IgD-negative memory B cell (primary cell): ENCODE measurements around the gene PHACTR3. TPM values are rescaled to one million over a fixed set of nuclear protein-coding genes. Genes with fewer than 3 reads are reported as not detected.
A peak's percentile ranks its signal among the peaks of the same experiment; 100 is the strongest.

Experiments used
- H3K27ac Mint-ChIP-seq, 3 donors: one replicate each; pipeline ENCODE4 v1.8.0; 2020 to 2022; ENCODE audit warnings: mild to moderate bottlenecking in 3 of 3, mixed read lengths in 3 of 3, moderate library complexity in 1 of 3
- H3K27me3 Mint-ChIP-seq: one replicate; pipeline ENCODE4 v1.8.0; 2021; ENCODE audit warnings: mixed read lengths
- H3K36me3 Mint-ChIP-seq: one replicate; pipeline ENCODE4 v1.8.0; 2020; ENCODE audit warnings: mild to moderate bottlenecking, mixed read lengths
- H3K4me1 Mint-ChIP-seq, 3 donors: one replicate each; pipeline ENCODE4 v1.8.0; 2020 to 2022; ENCODE audit warnings: mixed read lengths in 3 of 3, mild to moderate bottlenecking in 1 of 3
- H3K4me3 Mint-ChIP-seq, 4 donors: one replicate each; pipeline ENCODE4 v1.8.0; 2020 to 2022; ENCODE audit warnings: mild to moderate bottlenecking in 4 of 4, mixed read lengths in 4 of 4, moderate library complexity in 3 of 4
- H3K9me3 Mint-ChIP-seq, 3 donors: one replicate each; pipeline ENCODE4 v1.8.0; 2020 to 2021; ENCODE audit warnings: mixed read lengths in 3 of 3, mild to moderate bottlenecking in 1 of 3
- polyA plus RNA-seq: library from polyadenylated mRNA; unstranded; fragments of 300-500 nt; fragmentation: Illumina TruSeq; gene quantifications from one replicate; pipeline ENCODE4 v1.2.3, GENCODE V29; 2021

PHACTR3 gene
- polyA plus RNA-seq, 1 donor from 2014 or later: not detected

DNA sequence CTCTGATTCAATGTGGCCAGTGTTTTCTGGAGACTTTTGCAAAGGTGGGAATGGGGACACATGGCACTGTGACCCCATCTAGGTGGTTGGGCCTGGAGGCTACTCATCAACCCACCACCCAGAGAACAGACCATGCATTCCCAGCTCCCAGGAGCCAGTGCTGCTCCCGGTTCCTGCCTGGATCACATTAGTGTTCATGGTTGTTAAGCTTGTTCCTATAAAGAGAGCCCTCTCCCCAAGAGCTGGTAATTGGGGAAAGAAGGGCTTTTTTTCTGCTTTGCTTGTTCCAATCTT, 102.0 kb downstream of the PHACTR3 start:
- Mint-ChIP-seq H3K9me3 (no peaks in the 10 kb centered on the region), H3K36me3 (no peaks in the 10 kb centered on the region), H3K27me3 (peaks cover 4% of the 10 kb centered on the region), H3K4me1 (no peaks in the 10 kb centered on the region), H3K27ac (no peak overlapping the region), H3K4me3 (no peak overlapping the region)

DNA sequence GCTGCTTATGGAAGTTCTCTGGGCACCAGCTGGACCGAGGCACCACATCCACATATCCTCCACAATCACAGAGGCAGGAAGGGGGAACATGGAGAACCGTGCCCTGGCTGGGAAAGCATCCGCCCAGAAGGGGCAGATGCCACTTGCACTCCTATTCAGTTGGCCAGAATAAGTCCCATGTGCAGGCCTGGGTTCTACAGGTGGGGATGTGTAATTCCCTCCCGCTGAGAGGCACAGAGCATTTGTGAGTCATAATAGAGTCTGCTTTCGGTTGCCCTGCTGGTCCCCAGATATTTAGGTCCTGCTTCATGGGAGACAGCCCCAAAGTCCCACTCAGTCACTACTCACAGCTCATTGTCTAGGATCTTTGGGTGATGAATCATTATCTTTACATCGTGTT, 104.0 kb downstream of the PHACTR3 start:
- Mint-ChIP-seq H3K27me3 (no peaks in the 10 kb centered on the region), H3K36me3 (no peaks in the 10 kb centered on the region), H3K4me3 (no peak overlapping the region), H3K9me3 (peaks cover 2 to 7% (median 3%) of the 10 kb centered on the region in 3 donors), H3K4me1 (no peaks in the 10 kb centered on the region), H3K27ac (no peak overlapping the region)

DNA sequence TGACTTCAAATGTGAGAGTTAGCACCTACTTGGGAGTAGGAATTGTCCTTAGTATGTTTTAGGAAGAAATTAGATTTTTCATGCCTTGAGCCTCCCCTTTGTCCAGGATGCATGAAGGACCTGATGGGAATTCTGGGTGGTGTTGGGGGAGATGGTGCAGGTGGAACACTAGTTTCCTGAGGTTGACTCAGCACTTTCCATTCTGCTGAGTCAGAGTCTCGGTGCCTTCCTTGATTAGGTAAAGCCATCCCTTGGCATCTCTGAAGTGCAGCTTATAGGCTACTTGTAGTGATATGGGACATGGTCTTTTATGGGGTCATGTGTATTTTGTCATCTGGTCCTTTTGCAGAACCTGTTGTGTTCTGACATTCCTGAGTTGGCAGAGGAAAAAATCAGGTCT, 105.3 kb downstream of the PHACTR3 start:
- Mint-ChIP-seq H3K27ac (no peak overlapping the region), H3K27me3 (no peaks in the 10 kb centered on the region), H3K9me3 (peaks cover 5 to 12% (median 6%) of the 10 kb centered on the region in 3 donors), H3K4me3 (no peak overlapping the region), H3K4me1 (no peaks in the 10 kb centered on the region), H3K36me3 (no peaks in the 10 kb centered on the region)

DNA sequence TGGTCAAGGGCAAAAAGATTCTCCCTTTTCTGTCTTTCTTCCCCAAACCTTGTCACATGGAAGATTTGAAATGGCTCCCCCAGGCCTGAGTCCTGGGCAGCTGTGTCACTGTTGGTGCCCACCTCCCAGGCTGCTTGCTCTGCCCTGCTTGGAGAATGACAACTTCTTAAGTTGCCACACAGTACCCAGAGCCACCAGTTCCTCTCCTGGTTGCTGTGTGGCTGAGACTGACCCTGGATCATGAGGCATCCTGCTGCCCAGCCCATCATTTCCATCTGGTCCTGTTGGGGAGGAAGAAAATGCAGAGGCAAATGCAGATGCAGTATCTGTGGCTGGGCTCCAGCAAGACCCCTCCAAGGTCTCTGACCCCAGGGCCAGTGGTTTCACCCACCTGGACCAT, 113.7 kb downstream of the PHACTR3 start:
- Mint-ChIP-seq H3K27me3 (peaks cover 13% of the 10 kb centered on the region), H3K4me3 (no peak overlapping the region), H3K27ac (no peak overlapping the region), H3K36me3 (no peaks in the 10 kb centered on the region), H3K9me3 (peaks cover 3 to 13% (median 5%) of the 10 kb centered on the region in 3 donors), H3K4me1 (peaks cover 0 to 1% (median 0%) of the 10 kb centered on the region in 3 donors)

DNA sequence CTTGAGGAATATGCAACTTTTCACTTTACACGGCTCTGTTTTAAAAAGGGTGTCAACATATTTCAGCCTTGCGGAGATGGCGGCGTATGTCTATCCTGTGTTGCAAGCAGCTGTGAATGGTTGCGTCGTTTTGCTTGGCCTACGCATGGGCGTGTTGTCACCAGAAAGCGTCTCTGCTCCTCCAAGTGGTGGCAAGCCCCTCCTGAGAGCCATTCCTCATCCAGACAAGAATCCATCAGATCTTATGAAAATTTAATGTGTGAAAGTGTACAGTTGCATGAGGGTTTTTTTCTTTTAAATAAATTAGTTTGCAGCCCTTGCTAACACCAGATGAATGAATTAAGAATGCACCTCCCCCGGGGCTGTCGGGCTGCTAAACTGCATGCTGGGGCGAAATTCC, 114.4 kb downstream of the PHACTR3 start:
- Mint-ChIP-seq H3K9me3 (peaks cover 3 to 6% (median 3%) of the 10 kb centered on the region in 3 donors), H3K27me3 (peaks cover 13% of the 10 kb centered on the region), H3K4me1 (peaks cover 0 to 5% (median 1%) of the 10 kb centered on the region in 3 donors), H3K27ac (no peak overlapping the region), H3K4me3 (no peak overlapping the region), H3K36me3 (no peaks in the 10 kb centered on the region)

DNA sequence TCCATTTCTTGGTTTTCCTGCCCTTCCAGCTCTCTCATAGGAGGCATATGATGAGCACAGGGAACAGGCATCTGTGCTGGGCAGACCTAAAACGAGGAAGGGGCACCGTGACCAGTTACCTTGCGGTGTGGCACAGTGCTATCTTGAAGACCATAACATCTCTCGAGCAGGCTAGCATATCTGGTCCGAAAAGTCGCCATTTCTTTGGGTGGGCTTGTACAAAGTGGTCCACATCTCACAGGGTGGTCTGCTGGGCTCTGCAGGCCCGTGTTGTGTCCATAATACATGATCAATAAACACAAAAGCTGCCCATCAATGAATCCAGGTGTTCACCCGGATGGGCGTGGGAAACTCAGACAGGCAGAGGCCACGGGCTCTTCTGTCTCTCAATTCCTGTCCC, 115.7 kb downstream of the PHACTR3 start:
- H3K9me3 Mint-ChIP-seq: peaks cover 0 to 5% (median 2%) of the 10 kb centered on the region in 3 donors
- H3K27me3 Mint-ChIP-seq: peaks cover 13% of the 10 kb centered on the region
- H3K36me3 Mint-ChIP-seq: no peaks in the 10 kb centered on the region
- peaks cover 0 to 5% (median 3%) of the 10 kb centered on the region in 3 donors for H3K4me1 Mint-ChIP-seq
- no peak overlapping the region for H3K4me3 Mint-ChIP-seq
- no peak overlapping the region for H3K27ac Mint-ChIP-seq

DNA sequence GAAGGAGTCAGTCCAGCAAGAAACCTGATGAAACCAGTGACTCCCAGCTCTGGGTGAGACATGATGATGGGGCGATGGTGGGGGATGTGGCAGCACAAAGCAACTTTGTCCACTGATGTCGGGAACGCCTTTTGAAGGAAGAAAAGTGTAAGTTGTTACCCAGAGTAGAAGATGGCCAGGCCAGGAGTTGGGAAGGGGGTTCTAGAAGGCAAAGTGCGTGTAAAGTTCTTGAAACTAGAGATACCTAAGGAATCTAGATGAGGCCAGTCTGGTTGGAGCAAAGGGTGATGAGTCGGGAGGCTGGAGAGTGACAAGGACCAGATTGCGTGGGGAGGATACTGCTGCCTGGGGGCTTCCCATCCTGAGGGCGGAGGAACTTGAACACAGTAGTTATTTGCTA, 117.0 kb downstream of the PHACTR3 start:
- Mint-ChIP-seq H3K27ac (peak overlapping the region in 1 of 3 donors; percentile 65), H3K4me3 (no peak overlapping the region), H3K36me3 (no peaks in the 10 kb centered on the region), H3K4me1 (peaks cover 0 to 5% (median 3%) of the 10 kb centered on the region in 3 donors), H3K27me3 (peaks cover 13% of the 10 kb centered on the region), H3K9me3 (peaks cover 0 to 5% (median 2%) of the 10 kb centered on the region in 3 donors)

DNA sequence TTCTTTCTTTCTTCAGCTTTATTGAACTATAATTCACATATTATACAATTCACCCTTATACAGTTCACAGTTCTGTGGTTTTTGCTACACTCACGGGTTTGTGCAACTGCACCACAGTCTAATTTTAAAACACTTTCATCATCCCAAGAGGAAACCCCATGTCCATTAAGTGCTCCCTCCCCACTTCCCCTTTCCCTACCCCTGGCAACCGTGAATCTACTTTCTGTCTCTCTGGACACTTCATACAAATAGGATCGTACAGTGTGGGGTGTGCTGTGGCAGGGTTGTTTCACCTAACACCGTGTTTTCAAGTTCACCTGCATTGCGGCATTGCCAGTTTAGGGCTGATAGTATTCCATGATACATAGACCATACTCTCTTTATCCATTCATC, 118.8 kb downstream of the PHACTR3 start:
- no peak overlapping the region for H3K4me3 Mint-ChIP-seq
- peaks cover 11% of the 10 kb centered on the region for H3K27me3 Mint-ChIP-seq
- peaks cover 0 to 5% (median 3%) of the 10 kb centered on the region in 3 donors for H3K4me1 Mint-ChIP-seq
- H3K27ac Mint-ChIP-seq: no peak overlapping the region
- H3K9me3 Mint-ChIP-seq: peaks cover 0 to 5% (median 2%) of the 10 kb centered on the region in 3 donors
- no peaks in the 10 kb centered on the region for H3K36me3 Mint-ChIP-seq

DNA sequence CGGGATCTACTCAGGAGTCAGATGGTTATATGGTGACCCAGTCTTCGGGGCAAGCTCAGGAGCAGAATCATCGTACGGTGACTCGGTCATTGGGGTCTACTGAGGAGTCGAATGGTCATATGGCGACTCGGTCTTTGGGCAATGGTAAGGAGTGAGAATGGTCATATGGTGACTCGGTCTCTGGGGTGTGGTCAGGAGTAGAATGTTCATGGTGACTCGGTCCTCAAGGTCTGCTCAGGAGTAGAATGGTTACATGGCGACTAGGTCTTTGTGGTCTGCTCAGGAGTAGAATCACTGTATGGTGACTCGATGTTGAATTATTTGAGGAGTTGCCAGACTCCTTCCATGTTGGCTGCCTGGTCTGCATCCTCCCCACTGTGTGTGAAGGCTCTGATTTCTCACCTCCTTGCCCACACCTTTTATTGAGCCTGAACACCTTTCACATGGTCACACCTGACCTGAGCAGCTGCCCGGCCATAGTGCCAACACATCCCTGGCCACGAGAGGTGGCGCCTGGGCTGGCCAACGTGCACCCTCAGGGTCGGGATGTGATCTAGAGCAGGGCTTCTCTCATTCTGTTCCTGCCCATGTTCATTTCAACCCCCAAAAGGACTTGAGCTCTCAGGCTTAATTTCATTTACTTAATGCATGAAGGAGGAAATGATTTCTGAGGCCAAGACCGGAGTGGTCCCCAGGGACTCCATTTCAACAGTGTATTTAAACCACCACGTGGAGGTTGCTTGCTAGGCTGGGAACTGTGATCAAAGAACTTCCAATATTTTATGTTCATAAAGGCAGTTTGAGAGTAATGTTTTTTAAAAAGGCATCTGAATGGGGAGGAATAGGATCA, 119.5 kb downstream of the PHACTR3 start:
- Mint-ChIP-seq H3K4me1 (peaks cover 0 to 5% (median 3%) of the 10 kb centered on the region in 3 donors), H3K9me3 (peaks cover 0 to 5% (median 2%) of the 10 kb centered on the region in 3 donors), H3K27me3 (peaks cover 4% of the 10 kb centered on the region), H3K36me3 (no peaks in the 10 kb centered on the region), H3K4me3 (no peak overlapping the region), H3K27ac (no peak overlapping the region)

DNA sequence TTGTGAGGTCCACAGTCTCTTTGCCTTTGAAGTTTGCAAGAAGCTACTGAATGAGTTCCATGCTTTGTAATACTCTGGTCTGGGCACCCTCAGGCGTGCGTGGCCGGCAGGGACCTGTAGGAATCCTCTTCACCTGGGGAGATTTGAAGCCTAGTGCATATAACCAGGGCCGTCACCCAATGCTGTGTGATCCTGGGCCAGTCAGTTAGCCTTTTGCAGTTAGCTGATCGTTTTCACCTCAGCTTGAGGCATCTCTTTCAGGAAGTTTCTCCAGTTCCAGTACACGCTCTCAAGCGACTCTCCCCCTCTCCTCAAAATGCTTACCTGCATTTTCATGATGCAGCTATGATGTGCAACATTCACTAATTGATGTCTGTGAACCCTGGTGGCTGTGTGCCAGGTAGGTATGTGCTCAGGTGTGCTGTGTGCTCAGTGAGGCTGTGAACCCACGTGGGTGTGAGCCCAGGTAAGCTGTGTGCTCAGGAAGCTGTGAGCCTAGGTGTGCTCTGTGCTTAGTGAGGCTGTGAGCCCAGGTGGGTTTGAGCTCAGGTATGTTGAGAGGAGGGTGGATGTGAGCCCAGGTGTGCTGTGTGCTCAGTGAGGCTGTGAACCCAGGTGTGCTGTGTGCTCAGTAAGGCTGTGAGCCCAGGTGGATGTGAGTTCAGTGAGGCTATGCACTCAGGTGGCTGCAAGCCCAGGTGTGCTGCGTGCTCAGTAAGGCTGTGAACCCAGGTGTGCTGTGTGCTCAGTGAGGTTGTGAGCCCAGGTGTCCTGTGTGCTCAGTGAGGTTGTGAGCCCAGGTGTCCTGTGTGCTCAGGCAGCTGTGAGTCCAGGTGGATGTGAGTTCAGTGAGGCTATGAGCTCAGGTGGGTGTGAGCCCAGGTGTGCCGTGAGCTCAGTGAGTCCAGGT, 120.4 kb downstream of the PHACTR3 start:
- Mint-ChIP-seq H3K4me1 (peaks cover 0 to 5% (median 3%) of the 10 kb centered on the region in 3 donors), H3K27me3 (peaks cover 4% of the 10 kb centered on the region), H3K9me3 (peaks cover 0 to 5% (median 2%) of the 10 kb centered on the region in 3 donors), H3K27ac (no peak overlapping the region), H3K36me3 (no peaks in the 10 kb centered on the region), H3K4me3 (no peak overlapping the region)

DNA sequence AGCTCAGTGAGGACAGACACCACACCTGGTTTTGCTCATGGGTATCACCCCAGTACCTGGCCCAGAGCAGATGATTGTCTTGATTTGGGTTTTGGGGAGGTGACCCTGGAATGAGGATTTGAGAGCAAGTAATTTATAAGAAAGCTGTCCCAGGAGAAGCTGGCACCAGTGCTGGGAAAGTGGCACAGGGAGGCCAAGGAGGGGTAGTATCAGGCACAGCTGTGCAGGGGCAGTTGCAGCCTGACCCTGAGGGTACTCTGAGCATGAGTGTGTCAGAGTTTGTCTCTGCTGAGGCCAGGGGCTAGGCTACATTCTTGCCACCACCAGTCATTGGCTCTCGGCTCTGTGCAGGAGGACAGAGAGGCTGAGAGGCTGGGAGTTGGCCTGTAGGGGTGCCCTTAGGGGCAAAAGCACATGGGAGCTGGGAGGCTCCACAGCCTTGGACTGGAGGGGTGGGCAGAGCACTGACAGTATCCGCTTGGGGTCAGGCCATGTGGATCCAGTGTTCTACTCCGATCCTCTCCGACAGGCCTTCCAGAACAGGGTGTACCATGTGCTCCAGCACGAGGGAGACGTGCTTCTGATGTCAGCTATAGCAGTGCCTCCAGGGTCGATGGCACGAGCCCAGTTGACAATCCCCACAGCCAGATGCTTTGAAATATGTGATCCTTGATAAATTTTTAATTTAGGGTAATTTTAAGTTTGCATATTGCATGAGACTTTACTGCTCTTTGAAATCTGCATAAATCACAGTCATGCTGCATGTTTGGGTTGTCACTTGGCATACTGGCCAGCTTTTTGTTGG, 121.3 kb downstream of the PHACTR3 start:
- no peaks in the 10 kb centered on the region for H3K36me3 Mint-ChIP-seq
- peaks cover 0 to 5% (median 2%) of the 10 kb centered on the region in 3 donors for H3K9me3 Mint-ChIP-seq
- H3K4me3 Mint-ChIP-seq: no peak overlapping the region
- peaks cover 4% of the 10 kb centered on the region for H3K27me3 Mint-ChIP-seq
- H3K4me1 Mint-ChIP-seq: peaks cover 0 to 5% (median 3%) of the 10 kb centered on the region in 3 donors
- H3K27ac Mint-ChIP-seq: no peak overlapping the region

DNA sequence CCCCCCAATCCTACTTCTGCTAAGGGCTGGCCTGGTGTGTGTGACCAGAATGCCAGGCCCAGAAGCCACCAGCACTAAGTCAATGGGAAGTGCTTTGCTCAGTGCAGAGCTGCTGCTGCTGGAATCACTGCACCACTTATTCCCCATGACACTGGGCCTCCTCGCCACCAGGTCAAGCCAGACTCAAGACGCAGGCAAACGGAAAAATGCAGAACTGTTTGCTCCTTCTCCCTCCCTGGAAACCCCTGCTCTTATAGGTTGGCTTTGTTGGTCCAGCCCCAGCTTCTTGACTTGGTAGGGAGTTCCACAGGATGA, 121.9 kb downstream of the PHACTR3 start:
- Mint-ChIP-seq H3K9me3 (peaks cover 0 to 5% (median 2%) of the 10 kb centered on the region in 3 donors), H3K27me3 (peaks cover 3% of the 10 kb centered on the region), H3K36me3 (no peaks in the 10 kb centered on the region), H3K4me3 (no peak overlapping the region), H3K27ac (no peak overlapping the region), H3K4me1 (peaks cover 0 to 5% (median 3%) of the 10 kb centered on the region in 3 donors)

DNA sequence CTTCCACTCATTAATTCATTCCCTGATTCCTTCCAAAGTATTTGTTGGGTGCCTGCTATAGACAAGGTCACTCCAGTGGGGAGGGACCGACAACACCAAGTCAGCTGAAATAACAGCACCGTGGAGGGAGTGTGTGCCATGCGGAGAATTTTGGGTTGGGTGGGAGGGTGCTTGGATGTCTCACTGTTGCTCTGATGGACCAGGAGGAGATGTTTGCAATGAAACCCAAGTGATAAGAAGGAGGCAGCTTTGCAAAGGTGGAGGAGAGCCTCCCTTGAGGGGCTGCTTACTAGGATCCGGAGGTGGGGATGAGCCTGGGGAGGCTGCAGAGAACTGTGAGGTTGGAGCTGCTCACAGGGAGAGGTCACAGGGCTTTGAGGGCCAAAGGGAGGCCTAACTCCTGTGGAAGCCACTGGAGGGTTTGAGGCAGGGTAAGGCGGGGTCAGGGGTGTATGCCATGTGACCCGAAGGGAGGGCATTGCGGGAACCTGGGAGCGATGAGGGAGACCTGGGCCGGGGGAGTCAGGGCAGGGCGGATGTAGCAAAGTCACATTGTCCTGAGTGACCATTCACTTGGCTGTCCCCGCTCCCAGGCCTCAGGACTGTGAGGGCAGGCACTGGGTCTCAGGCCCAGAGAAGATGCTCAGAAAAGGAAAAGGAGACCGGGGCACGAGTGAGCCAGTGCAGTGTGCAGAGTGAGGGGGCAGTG, 124.5 kb downstream of the PHACTR3 start:
- peak overlapping the region in 1 of 4 donors; percentile 7 for H3K4me3 Mint-ChIP-seq
- H3K36me3 Mint-ChIP-seq: no peaks in the 10 kb centered on the region
- H3K4me1 Mint-ChIP-seq: peaks cover 0 to 2% (median 0%) of the 10 kb centered on the region in 3 donors
- no peaks in the 10 kb centered on the region for H3K27me3 Mint-ChIP-seq
- no peaks in the 10 kb centered on the region for H3K9me3 Mint-ChIP-seq
- H3K27ac Mint-ChIP-seq: no peak overlapping the region

DNA sequence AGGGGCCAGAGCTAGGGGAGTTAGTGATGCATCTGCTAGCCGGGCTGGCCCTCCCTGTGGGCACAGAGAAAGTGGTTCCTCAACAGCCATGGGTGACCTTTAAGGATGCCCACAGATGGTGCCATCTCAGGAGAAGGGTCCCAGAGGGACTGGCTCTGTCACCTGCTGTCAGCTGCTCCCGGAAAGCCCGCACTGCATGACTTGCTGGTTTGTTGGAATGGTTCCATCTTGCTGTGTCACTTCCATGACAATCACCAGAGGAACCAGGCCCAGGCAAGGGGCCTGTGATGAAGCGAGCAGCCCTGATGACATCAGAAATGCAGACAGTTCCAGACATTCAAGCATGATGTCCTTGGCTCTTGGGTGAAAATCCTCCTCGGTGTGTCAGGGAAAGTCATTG, 125.2 kb downstream of the PHACTR3 start:
- H3K4me1 Mint-ChIP-seq: no peaks in the 10 kb centered on the region
- H3K27me3 Mint-ChIP-seq: no peaks in the 10 kb centered on the region
- no peaks in the 10 kb centered on the region for H3K36me3 Mint-ChIP-seq
- no peaks in the 10 kb centered on the region for H3K9me3 Mint-ChIP-seq
- H3K4me3 Mint-ChIP-seq: no peak overlapping the region
- no peak overlapping the region for H3K27ac Mint-ChIP-seq
